ENCODE measurements around the gene MNAT1.

Gene MNAT1

GRCh38 chr14:60973070-60973469 lies 238.5 kb downstream of the MNAT1 start:
- FAIRE-seq = no peak
- TF ChIP-seq POLR2AphosphoS5 (IDR thresholded peaks at IDR 0.05; ENCODE audit: low read depth, low read length) (no peak), POLR2A (IDR thresholded peaks at IDR 0.05; ENCODE audit: low read depth, low read length) (no peak), TAF1 (IDR thresholded peaks at IDR 0.05; ENCODE audit: borderline replicate concordance, low read depth, low read length) (no peak)
- DNase-seq (ENCODE audit: insufficient read length) = no peak

GRCh38 chr14:60974090-60974651 lies 239.6 kb downstream of the MNAT1 start:
- TF ChIP-seq TAF1 (IDR thresholded peaks at IDR 0.05; ENCODE audit: borderline replicate concordance, low read depth, low read length) (no peak), POLR2AphosphoS5 (IDR thresholded peaks at IDR 0.05; ENCODE audit: low read depth, low read length) (no peak), POLR2A (IDR thresholded peaks at IDR 0.05; ENCODE audit: low read depth, low read length) (no peak)
- no peak for DNase-seq (ENCODE audit: insufficient read length)
- FAIRE-seq = no peak

GRCh38 chr14:60975551-60975950 lies 241.0 kb downstream of the MNAT1 start:
- no peak for FAIRE-seq
- DNase-seq (ENCODE audit: insufficient read length) = no peak
- TF ChIP-seq POLR2A (IDR thresholded peaks at IDR 0.05; ENCODE audit: low read depth, low read length) (no peak), POLR2AphosphoS5 (IDR thresholded peaks at IDR 0.05; ENCODE audit: low read depth, low read length) (no peak), TAF1 (IDR thresholded peaks at IDR 0.05; ENCODE audit: borderline replicate concordance, low read depth, low read length) (no peak)

- FAIRE-seq (no peak), DNase-seq (ENCODE audit: insufficient read length) (no peak)
- no peak for TF ChIP-seq POLR2AphosphoS5 (IDR thresholded peaks at IDR 0.05; ENCODE audit: low read depth, low read length)
- no peak for TF ChIP-seq TAF1 (IDR thresholded peaks at IDR 0.05; ENCODE audit: borderline replicate concordance, low read depth, low read length)
- TF ChIP-seq POLR2A (IDR thresholded peaks at IDR 0.05; ENCODE audit: low read depth, low read length) = no peak
Observed at GRCh38 chr14:60977847-60978246, 243.3 kb downstream of the MNAT1 start.

- peak; percentile 96 for FAIRE-seq
- TF ChIP-seq TAF1 (IDR thresholded peaks at IDR 0.05; ENCODE audit: borderline replicate concordance, low read depth, low read length) (peak; percentile 71; the same call in 1 of the 2 replicates), POLR2AphosphoS5 (IDR thresholded peaks at IDR 0.05; ENCODE audit: low read depth, low read length) (peak; percentile 75), POLR2A (IDR thresholded peaks at IDR 0.05; ENCODE audit: low read depth, low read length) (peak; percentile 79)
- peak; percentile 48 for DNase-seq (ENCODE audit: insufficient read length)
Observed at GRCh38 chr14:60980811-60981632, 246.5 kb downstream of the MNAT1 start, which contains the start of the genes SLC38A6 and TRMT5. Gene SLC38A6 (plus strand): TSS chr14:60981245. CDS start chr14:60981278, 33 bp downstream. Gene TRMT5 (minus strand): TSS chr14:60981079. CDS start chr14:60980973, 106 bp downstream.

- FAIRE-seq = peak; percentile 56
- DNase-seq (ENCODE audit: insufficient read length) = no peak
- TF ChIP-seq POLR2AphosphoS5 (IDR thresholded peaks at IDR 0.05; ENCODE audit: low read depth, low read length) (no peak), TAF1 (IDR thresholded peaks at IDR 0.05; ENCODE audit: borderline replicate concordance, low read depth, low read length) (no peak), POLR2A (IDR thresholded peaks at IDR 0.05; ENCODE audit: low read depth, low read length) (no peak)
Observed at GRCh38 chr14:60981633-60982455, 247.3 kb downstream of the MNAT1 start.

GRCh38 chr14:60984196-60984595 lies 249.6 kb downstream of the MNAT1 start:
- no peak for TF ChIP-seq POLR2AphosphoS5 (IDR thresholded peaks at IDR 0.05; ENCODE audit: low read depth, low read length)
- no peak for TF ChIP-seq POLR2A (IDR thresholded peaks at IDR 0.05; ENCODE audit: low read depth, low read length)
- TF ChIP-seq TAF1 (IDR thresholded peaks at IDR 0.05; ENCODE audit: borderline replicate concordance, low read depth, low read length) = no peak
- DNase-seq (ENCODE audit: insufficient read length) (no peak), FAIRE-seq (no peak)

GRCh38 chr14:60986500-60986899 lies 251.9 kb downstream of the MNAT1 start:
- DNase-seq (ENCODE audit: insufficient read length) (no peak), FAIRE-seq (no peak)
- TF ChIP-seq POLR2AphosphoS5 (IDR thresholded peaks at IDR 0.05; ENCODE audit: low read depth, low read length) (no peak), TAF1 (IDR thresholded peaks at IDR 0.05; ENCODE audit: borderline replicate concordance, low read depth, low read length) (no peak), POLR2A (IDR thresholded peaks at IDR 0.05; ENCODE audit: low read depth, low read length) (no peak)

GRCh38 chr14:60989599-60989998 lies 255.0 kb downstream of the MNAT1 start:
- no peak for FAIRE-seq
- no peak for TF ChIP-seq POLR2A (IDR thresholded peaks at IDR 0.05; ENCODE audit: low read depth, low read length)
- TF ChIP-seq POLR2AphosphoS5 (IDR thresholded peaks at IDR 0.05; ENCODE audit: low read depth, low read length) = no peak
- no peak for TF ChIP-seq TAF1 (IDR thresholded peaks at IDR 0.05; ENCODE audit: borderline replicate concordance, low read depth, low read length)
- no peak for DNase-seq (ENCODE audit: insufficient read length)

GRCh38 chr14:60998617-60999016 lies 264.1 kb downstream of the MNAT1 start:
- TF ChIP-seq POLR2AphosphoS5 (IDR thresholded peaks at IDR 0.05; ENCODE audit: low read depth, low read length) (no peak), POLR2A (IDR thresholded peaks at IDR 0.05; ENCODE audit: low read depth, low read length) (no peak), TAF1 (IDR thresholded peaks at IDR 0.05; ENCODE audit: borderline replicate concordance, low read depth, low read length) (no peak)
- FAIRE-seq (no peak), DNase-seq (ENCODE audit: insufficient read length) (no peak)

- TF ChIP-seq POLR2A (IDR thresholded peaks at IDR 0.05; ENCODE audit: low read depth, low read length) (no peak), TAF1 (IDR thresholded peaks at IDR 0.05; ENCODE audit: borderline replicate concordance, low read depth, low read length) (no peak), POLR2AphosphoS5 (IDR thresholded peaks at IDR 0.05; ENCODE audit: low read depth, low read length) (no peak)
- no peak for DNase-seq (ENCODE audit: insufficient read length)
- FAIRE-seq = no peak
Observed at GRCh38 chr14:60999536-60999935, 265.0 kb downstream of the MNAT1 start.
